Measurements from ENCODE around the gene ANO2. TPM values are rescaled to one million over a fixed set of nuclear protein-coding genes. Genes with fewer than 3 reads are reported as not detected.

The ANO2 gene
- polyA plus RNA-seq, 4 donors: 0.31 to 6.2 TPM; not detected in 2

- Histone ChIP-seq H3K4me1 (ENCODE audit: control insufficient read depth in 3 of 3, insufficient read depth in 2 of 3, low read depth in 1 of 3, low read length in 2 of 3) (peaks cover 6 to 17% (median 9%) of the 10 kb centered on the region in 3 donors), H3K9me3 (ENCODE audit: control insufficient read depth in 2 of 2, insufficient read depth in 1 of 2, low read depth in 1 of 2, low read length in 1 of 2) (no peaks in the 10 kb centered on the region), H3K27me3 (ENCODE audit: control insufficient read depth in 3 of 3, insufficient read depth in 3 of 3, low read length in 3 of 3) (no peaks in the 10 kb centered on the region), H3K27ac (ENCODE audit: low read depth in 1 of 3, low read length in 2 of 3) (no peak overlapping the region), H3K36me3 (ENCODE audit: control insufficient read depth in 3 of 3, insufficient read depth in 2 of 3, low read depth in 1 of 3, low read length in 3 of 3) (no peaks in the 10 kb centered on the region), H3K4me3 (ENCODE audit: low read depth in 1 of 3, low read length in 3 of 3) (no peak overlapping the region)
- 62 to 68% (median 67%) methylated on average over 5 of the region's 5 CpGs for WGBS, 3 donors
- no peak for DNase-seq
- no peak for FAIRE-seq
Measured at GRCh38 chr12:5718073-5718472, 227.0 kb downstream of the ANO2 start.

- Histone ChIP-seq H3K36me3 (ENCODE audit: control insufficient read depth in 3 of 3, insufficient read depth in 2 of 3, low read depth in 1 of 3, low read length in 3 of 3) (no peaks in the 10 kb centered on the region), H3K27me3 (ENCODE audit: control insufficient read depth in 3 of 3, insufficient read depth in 3 of 3, low read length in 3 of 3) (no peaks in the 10 kb centered on the region), H3K4me3 (ENCODE audit: low read depth in 1 of 3, low read length in 3 of 3) (no peak overlapping the region), H3K9me3 (ENCODE audit: control insufficient read depth in 2 of 2, insufficient read depth in 1 of 2, low read depth in 1 of 2, low read length in 1 of 2) (no peaks in the 10 kb centered on the region), H3K4me1 (ENCODE audit: control insufficient read depth in 3 of 3, insufficient read depth in 2 of 3, low read depth in 1 of 3, low read length in 2 of 3) (peaks cover 6 to 17% (median 9%) of the 10 kb centered on the region in 3 donors), H3K27ac (ENCODE audit: low read depth in 1 of 3, low read length in 2 of 3) (no peak overlapping the region)
- 83 to 87% (median 85%) methylated on average over 3 of the region's 3 CpGs for WGBS, 3 donors
- FAIRE-seq: no peak
- DNase-seq: no peak
Measured at GRCh38 chr12:5716976-5717375, 228.1 kb downstream of the ANO2 start.

GRCh38 chr12:5716201-5716600 lies 228.9 kb downstream of the ANO2 start:
- H3K4me3 ChIP-seq (ENCODE audit: low read depth in 1 of 3, low read length in 3 of 3): no peak overlapping the region
- FAIRE-seq (no peak), DNase-seq (peak in 1 of 2 donors; percentile 61)
- no peaks in the 10 kb centered on the region for H3K36me3 ChIP-seq (ENCODE audit: control insufficient read depth in 3 of 3, insufficient read depth in 2 of 3, low read depth in 1 of 3, low read length in 3 of 3)
- H3K9me3 ChIP-seq (ENCODE audit: control insufficient read depth in 2 of 2, insufficient read depth in 1 of 2, low read depth in 1 of 2, low read length in 1 of 2): no peaks in the 10 kb centered on the region
- H3K4me1 ChIP-seq (ENCODE audit: control insufficient read depth in 3 of 3, insufficient read depth in 2 of 3, low read depth in 1 of 3, low read length in 2 of 3): peaks cover 6 to 17% (median 9%) of the 10 kb centered on the region in 3 donors
- H3K27me3 ChIP-seq (ENCODE audit: control insufficient read depth in 3 of 3, insufficient read depth in 3 of 3, low read length in 3 of 3): no peaks in the 10 kb centered on the region
- H3K27ac ChIP-seq (ENCODE audit: low read depth in 1 of 3, low read length in 2 of 3): no peak overlapping the region
- 37 to 52% (median 46%) methylated on average over 1 of the region's 1 CpG for WGBS, 3 donors

GRCh38 chr12:5715021-5715420 lies 230.0 kb downstream of the ANO2 start:
- Histone ChIP-seq H3K36me3 (ENCODE audit: control insufficient read depth in 3 of 3, insufficient read depth in 2 of 3, low read depth in 1 of 3, low read length in 3 of 3) (no peaks in the 10 kb centered on the region), H3K27ac (ENCODE audit: low read depth in 1 of 3, low read length in 2 of 3) (no peak overlapping the region), H3K4me3 (ENCODE audit: low read depth in 1 of 3, low read length in 3 of 3) (no peak overlapping the region), H3K9me3 (ENCODE audit: control insufficient read depth in 2 of 2, insufficient read depth in 1 of 2, low read depth in 1 of 2, low read length in 1 of 2) (no peaks in the 10 kb centered on the region), H3K27me3 (ENCODE audit: control insufficient read depth in 3 of 3, insufficient read depth in 3 of 3, low read length in 3 of 3) (no peaks in the 10 kb centered on the region), H3K4me1 (ENCODE audit: control insufficient read depth in 3 of 3, insufficient read depth in 2 of 3, low read depth in 1 of 3, low read length in 2 of 3) (peaks cover 6 to 20% (median 9%) of the 10 kb centered on the region in 3 donors)
- FAIRE-seq: peak; percentile 84
- peak; percentile 90 to 99 for DNase-seq
- WGBS, 3 donors: 14 to 43% (median 28%) methylated on average over 4 of the region's 4 CpGs

- FAIRE-seq: no peak
- no peaks in the 10 kb centered on the region for H3K9me3 ChIP-seq (ENCODE audit: control insufficient read depth in 2 of 2, insufficient read depth in 1 of 2, low read depth in 1 of 2, low read length in 1 of 2)
- no peak for DNase-seq
- H3K4me3 ChIP-seq (ENCODE audit: low read depth in 1 of 3, low read length in 3 of 3): no peak overlapping the region
- no peaks in the 10 kb centered on the region for H3K36me3 ChIP-seq (ENCODE audit: control insufficient read depth in 3 of 3, insufficient read depth in 2 of 3, low read depth in 1 of 3, low read length in 3 of 3)
- 79 to 87% (median 86%) methylated on average over 6 of the region's 6 CpGs for WGBS, 3 donors
- no peak overlapping the region for H3K27ac ChIP-seq (ENCODE audit: low read depth in 1 of 3, low read length in 2 of 3)
- no peaks in the 10 kb centered on the region for H3K27me3 ChIP-seq (ENCODE audit: control insufficient read depth in 3 of 3, insufficient read depth in 3 of 3, low read length in 3 of 3)
- H3K4me1 ChIP-seq (ENCODE audit: control insufficient read depth in 3 of 3, insufficient read depth in 2 of 3, low read depth in 1 of 3, low read length in 2 of 3): peaks cover 6 to 27% (median 12%) of the 10 kb centered on the region in 3 donors
Measured at GRCh38 chr12:5713599-5714081, 231.4 kb downstream of the ANO2 start.

GRCh38 chr12:5710260-5710878 lies 234.7 kb downstream of the ANO2 start:
- FAIRE-seq (no peak), DNase-seq (no peak)
- H3K36me3 ChIP-seq (ENCODE audit: control insufficient read depth in 3 of 3, insufficient read depth in 2 of 3, low read depth in 1 of 3, low read length in 3 of 3): no peaks in the 10 kb centered on the region
- no peaks in the 10 kb centered on the region for H3K27me3 ChIP-seq (ENCODE audit: control insufficient read depth in 3 of 3, insufficient read depth in 3 of 3, low read length in 3 of 3)
- no peak overlapping the region for H3K4me3 ChIP-seq (ENCODE audit: low read depth in 1 of 3, low read length in 3 of 3)
- H3K9me3 ChIP-seq (ENCODE audit: control insufficient read depth in 2 of 2, insufficient read depth in 1 of 2, low read depth in 1 of 2, low read length in 1 of 2): no peaks in the 10 kb centered on the region
- H3K4me1 ChIP-seq (ENCODE audit: control insufficient read depth in 3 of 3, insufficient read depth in 2 of 3, low read depth in 1 of 3, low read length in 2 of 3): peaks cover 4 to 17% (median 6%) of the 10 kb centered on the region in 3 donors
- 44 to 71% (median 53%) methylated on average over 1 of the region's 1 CpG for WGBS, 3 donors
- no peak overlapping the region for H3K27ac ChIP-seq (ENCODE audit: low read depth in 1 of 3, low read length in 2 of 3)

GRCh38 chr12:5708371-5708770 lies 236.7 kb downstream of the ANO2 start:
- no peak overlapping the region for H3K4me3 ChIP-seq (ENCODE audit: low read depth in 1 of 3, low read length in 3 of 3)
- H3K27ac ChIP-seq (ENCODE audit: low read depth in 1 of 3, low read length in 2 of 3): peak overlapping the region in 2 of 3 donors; percentile 39 to 84
- peak; percentile 55 for FAIRE-seq
- H3K27me3 ChIP-seq (ENCODE audit: control insufficient read depth in 3 of 3, insufficient read depth in 3 of 3, low read length in 3 of 3): no peaks in the 10 kb centered on the region
- DNase-seq: peak; percentile 29 to 98
- no peaks in the 10 kb centered on the region for H3K36me3 ChIP-seq (ENCODE audit: control insufficient read depth in 3 of 3, insufficient read depth in 2 of 3, low read depth in 1 of 3, low read length in 3 of 3)
- peaks cover 0 to 10% (median 3%) of the 10 kb centered on the region in 3 donors for H3K4me1 ChIP-seq (ENCODE audit: control insufficient read depth in 3 of 3, insufficient read depth in 2 of 3, low read depth in 1 of 3, low read length in 2 of 3)
- no peaks in the 10 kb centered on the region for H3K9me3 ChIP-seq (ENCODE audit: control insufficient read depth in 2 of 2, insufficient read depth in 1 of 2, low read depth in 1 of 2, low read length in 1 of 2)

GRCh38 chr12:5706247-5706646 lies 238.8 kb downstream of the ANO2 start:
- peaks cover 0 to 10% (median 3%) of the 10 kb centered on the region in 3 donors for H3K4me1 ChIP-seq (ENCODE audit: control insufficient read depth in 3 of 3, insufficient read depth in 2 of 3, low read depth in 1 of 3, low read length in 2 of 3)
- DNase-seq: no peak
- no peaks in the 10 kb centered on the region for H3K27me3 ChIP-seq (ENCODE audit: control insufficient read depth in 3 of 3, insufficient read depth in 3 of 3, low read length in 3 of 3)
- FAIRE-seq: no peak
- no peaks in the 10 kb centered on the region for H3K36me3 ChIP-seq (ENCODE audit: control insufficient read depth in 3 of 3, insufficient read depth in 2 of 3, low read depth in 1 of 3, low read length in 3 of 3)
- WGBS, 3 donors: 92 to 93% (median 92%) methylated on average over 4 of the region's 4 CpGs
- no peak overlapping the region for H3K4me3 ChIP-seq (ENCODE audit: low read depth in 1 of 3, low read length in 3 of 3)
- no peak overlapping the region for H3K27ac ChIP-seq (ENCODE audit: low read depth in 1 of 3, low read length in 2 of 3)
- no peaks in the 10 kb centered on the region for H3K9me3 ChIP-seq (ENCODE audit: control insufficient read depth in 2 of 2, insufficient read depth in 1 of 2, low read depth in 1 of 2, low read length in 1 of 2)

GRCh38 chr12:5705791-5706190 lies 239.3 kb downstream of the ANO2 start:
- no peak overlapping the region for H3K4me3 ChIP-seq (ENCODE audit: low read depth in 1 of 3, low read length in 3 of 3)
- DNase-seq (no peak), FAIRE-seq (no peak)
- no peaks in the 10 kb centered on the region for H3K27me3 ChIP-seq (ENCODE audit: control insufficient read depth in 3 of 3, insufficient read depth in 3 of 3, low read length in 3 of 3)
- H3K4me1 ChIP-seq (ENCODE audit: control insufficient read depth in 3 of 3, insufficient read depth in 2 of 3, low read depth in 1 of 3, low read length in 2 of 3): peaks cover 0 to 10% (median 3%) of the 10 kb centered on the region in 3 donors
- no peak overlapping the region for H3K27ac ChIP-seq (ENCODE audit: low read depth in 1 of 3, low read length in 2 of 3)
- no peaks in the 10 kb centered on the region for H3K9me3 ChIP-seq (ENCODE audit: control insufficient read depth in 2 of 2, insufficient read depth in 1 of 2, low read depth in 1 of 2, low read length in 1 of 2)
- WGBS, 3 donors: 85 to 91% (median 87%) methylated on average over 9 of the region's 9 CpGs
- H3K36me3 ChIP-seq (ENCODE audit: control insufficient read depth in 3 of 3, insufficient read depth in 2 of 3, low read depth in 1 of 3, low read length in 3 of 3): no peaks in the 10 kb centered on the region

All from small intestine (tissue), 7 donors.